ENCODE measurements around the gene ANKRD7.

The ANKRD7 gene

GRCh38 chr7:118217210-118217619 lies 7.3 kb upstream of the ANKRD7 start:
- TF ChIP-seq CTCF (IDR thresholded peaks at IDR 0.05; ENCODE audit: low read depth, low read length): no peak
- DNase-seq (ENCODE audit: extremely low read depth, low read depth): no peak

GRCh38 chr7:118218413-118219156 lies 5.9 kb upstream of the ANKRD7 start:
- no peak for DNase-seq (ENCODE audit: extremely low read depth, low read depth)
- no peak for TF ChIP-seq CTCF (IDR thresholded peaks at IDR 0.05; ENCODE audit: low read depth, low read length)

- DNase-seq (ENCODE audit: extremely low read depth, low read depth): no peak
- no peak for TF ChIP-seq CTCF (IDR thresholded peaks at IDR 0.05; ENCODE audit: low read depth, low read length)
Observed at GRCh38 chr7:118219157-118219512, 5.4 kb upstream of the ANKRD7 start.

- no peak for TF ChIP-seq CTCF (IDR thresholded peaks at IDR 0.05; ENCODE audit: low read depth, low read length)
- no peak for DNase-seq (ENCODE audit: extremely low read depth, low read depth)
Observed at GRCh38 chr7:118220583-118220982, 3.9 kb upstream of the ANKRD7 start.

GRCh38 chr7:118222591-118222990 lies 1.9 kb upstream of the ANKRD7 start:
- DNase-seq (ENCODE audit: extremely low read depth, low read depth): no peak

GRCh38 chr7:118232837-118233236 lies 8.3 kb downstream of the ANKRD7 start:
- no peak for TF ChIP-seq CTCF (IDR thresholded peaks at IDR 0.05; ENCODE audit: low read depth, low read length)
- no peak for DNase-seq (ENCODE audit: extremely low read depth, low read depth)

More at GRCh38 chr7:118222591-118222990, 1.9 kb upstream of the ANKRD7 start:
- no peak for TF ChIP-seq CTCF (IDR thresholded peaks at IDR 0.05; ENCODE audit: low read depth, low read length)

GRCh38 chr7:118233799-118234198 lies 9.3 kb downstream of the ANKRD7 start:
- TF ChIP-seq CTCF (IDR thresholded peaks at IDR 0.05; ENCODE audit: low read depth, low read length): no peak
- DNase-seq (ENCODE audit: extremely low read depth, low read depth): no peak

All from AG09319 (cell line).